ENCODE data around the gene TRIM25. TPM values are rescaled to one million over a fixed set of nuclear protein-coding genes. Genes with fewer than 3 reads are reported as not detected.

The TRIM25 gene
- total RNA-seq, 1 donor from 2014 or later: 105 TPM

DNA sequence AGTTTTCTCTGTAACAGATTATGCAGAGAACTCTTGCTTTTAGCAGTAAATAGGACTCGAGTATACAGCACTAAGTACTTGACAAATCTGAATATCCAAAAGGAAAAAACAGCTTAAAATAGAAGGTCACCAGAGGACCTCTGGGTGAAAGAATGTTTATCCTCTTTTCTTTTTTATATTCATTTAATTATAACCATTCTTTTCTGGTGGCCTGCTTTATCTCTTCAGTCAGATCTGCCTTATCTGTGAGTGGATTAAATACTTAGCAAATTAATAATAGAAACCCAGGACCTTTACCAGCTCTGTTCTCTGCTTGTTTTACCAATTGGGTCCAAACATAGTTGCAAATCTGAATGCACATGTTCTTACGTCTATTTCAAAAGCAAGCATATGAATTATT, 71.3 kb downstream of the TRIM25 start:
- FAIRE-seq (no peak), DNase-seq (ENCODE audit: low read depth) (no peak)
- H3K36me3 ChIP-seq (ENCODE audit: insufficient read depth, low read length): no peaks in the 10 kb centered on the region
- no peaks in the 10 kb centered on the region for H3K9me3 ChIP-seq (ENCODE audit: insufficient read depth, low read depth, low read length)
- H3K27ac ChIP-seq (ENCODE audit: low read depth, low read length): no peak overlapping the region
- no peaks in the 10 kb centered on the region for H3K27me3 Mint-ChIP-seq (ENCODE audit: low read depth, unreplicated experiment)
- no peak overlapping the region for H3K9ac ChIP-seq (ENCODE audit: low read length)
- no peak overlapping the region for H3K4me3 Mint-ChIP-seq (ENCODE audit: unreplicated experiment)
- H3K79me2 ChIP-seq (ENCODE audit: insufficient read depth, low read length): no peaks in the 10 kb centered on the region
- H3K4me1 Mint-ChIP-seq (ENCODE audit: low read depth, unreplicated experiment): no peaks in the 10 kb centered on the region
- no peak for TF ChIP-seq EZH2 (IDR thresholded peaks at IDR 0.05; ENCODE audit: insufficient read depth, low read length)
- TF ChIP-seq, protein P1, sequence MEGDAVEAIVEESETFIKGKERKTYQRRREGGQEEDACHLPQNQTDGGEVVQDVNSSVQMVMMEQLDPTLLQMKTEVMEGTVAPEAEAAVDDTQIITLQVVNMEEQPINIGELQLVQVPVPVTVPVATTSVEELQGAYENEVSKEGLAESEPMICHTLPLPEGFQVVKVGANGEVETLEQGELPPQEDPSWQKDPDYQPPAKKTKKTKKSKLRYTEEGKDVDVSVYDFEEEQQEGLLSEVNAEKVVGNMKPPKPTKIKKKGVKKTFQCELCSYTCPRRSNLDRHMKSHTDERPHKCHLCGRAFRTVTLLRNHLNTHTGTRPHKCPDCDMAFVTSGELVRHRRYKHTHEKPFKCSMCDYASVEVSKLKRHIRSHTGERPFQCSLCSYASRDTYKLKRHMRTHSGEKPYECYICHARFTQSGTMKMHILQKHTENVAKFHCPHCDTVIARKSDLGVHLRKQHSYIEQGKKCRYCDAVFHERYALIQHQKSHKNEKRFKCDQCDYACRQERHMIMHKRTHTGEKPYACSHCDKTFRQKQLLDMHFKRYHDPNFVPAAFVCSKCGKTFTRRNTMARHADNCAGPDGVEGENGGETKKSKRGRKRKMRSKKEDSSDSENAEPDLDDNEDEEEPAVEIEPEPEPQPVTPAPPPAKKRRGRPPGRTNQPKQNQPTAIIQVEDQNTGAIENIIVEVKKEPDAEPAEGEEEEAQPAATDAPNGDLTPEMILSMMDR (IDR thresholded peaks at IDR 0.05; ENCODE audit: insufficient read depth, low read depth, low read length): no peak
- H3K4me3 ChIP-seq (ENCODE audit: insufficient read depth, low read depth, low read length): no peak overlapping the region
- H3K9me3 Mint-ChIP-seq (ENCODE audit: unreplicated experiment): no peaks in the 10 kb centered on the region
- H2AFZ ChIP-seq (ENCODE audit: low read depth, low read length): no peak overlapping the region
- peaks cover 1% of the 10 kb centered on the region for H3K36me3 Mint-ChIP-seq (ENCODE audit: low read depth, unreplicated experiment)
- no peaks in the 10 kb centered on the region for H3K4me1 ChIP-seq (ENCODE audit: insufficient read depth, low read length)
- H4K20me1 ChIP-seq (ENCODE audit: insufficient read depth, low read length): no peaks in the 10 kb centered on the region
- H3K27me3 ChIP-seq (ENCODE audit: insufficient read depth, low read length): no peaks in the 10 kb centered on the region
- H3K4me2 ChIP-seq (ENCODE audit: low read length): no peak overlapping the region
- H3K27ac Mint-ChIP-seq (ENCODE audit: unreplicated experiment): no peak overlapping the region

GRCh38 chr17:56838687-56839086, 75.2 kb downstream of the TRIM25 start:
- no peak overlapping the region for H3K4me3 ChIP-seq (ENCODE audit: insufficient read depth, low read depth, low read length)
- FAIRE-seq: no peak
- no peaks in the 10 kb centered on the region for H3K4me1 Mint-ChIP-seq (ENCODE audit: low read depth, unreplicated experiment)
- no peaks in the 10 kb centered on the region for H3K79me2 ChIP-seq (ENCODE audit: insufficient read depth, low read length)
- no peak overlapping the region for H2AFZ ChIP-seq (ENCODE audit: low read depth, low read length)
- H3K27me3 Mint-ChIP-seq (ENCODE audit: low read depth, unreplicated experiment): no peaks in the 10 kb centered on the region
- H3K27ac Mint-ChIP-seq (ENCODE audit: unreplicated experiment): no peak overlapping the region
- H3K27me3 ChIP-seq (ENCODE audit: insufficient read depth, low read length): no peaks in the 10 kb centered on the region
- no peaks in the 10 kb centered on the region for H4K20me1 ChIP-seq (ENCODE audit: insufficient read depth, low read length)
- no peak overlapping the region for H3K4me3 Mint-ChIP-seq (ENCODE audit: unreplicated experiment)
- TF ChIP-seq, protein P1 (IDR thresholded peaks at IDR 0.05; ENCODE audit: insufficient read depth, low read depth, low read length): no peak
- TF ChIP-seq EZH2 (IDR thresholded peaks at IDR 0.05; ENCODE audit: insufficient read depth, low read length): no peak
- H3K36me3 Mint-ChIP-seq (ENCODE audit: low read depth, unreplicated experiment): no peaks in the 10 kb centered on the region
- H3K36me3 ChIP-seq (ENCODE audit: insufficient read depth, low read length): no peaks in the 10 kb centered on the region
- H3K27ac ChIP-seq (ENCODE audit: low read depth, low read length): no peak overlapping the region
- no peaks in the 10 kb centered on the region for H3K4me1 ChIP-seq (ENCODE audit: insufficient read depth, low read length)
- H3K9me3 ChIP-seq (ENCODE audit: insufficient read depth, low read depth, low read length): no peaks in the 10 kb centered on the region
- no peaks in the 10 kb centered on the region for H3K9me3 Mint-ChIP-seq (ENCODE audit: unreplicated experiment)
- H3K9ac ChIP-seq (ENCODE audit: low read length): no peak overlapping the region
- DNase-seq (ENCODE audit: low read depth): no peak
- no peak overlapping the region for H3K4me2 ChIP-seq (ENCODE audit: low read length)

Other genes starting within 250 kb of the TRIM25 start
- 2.2 and 2.8 TPM in 2 replicates for gene C17orf67, start 80.1 kb downstream of the TRIM25 start, total RNA-seq
- gene DGKE, start 79.9 kb downstream of the TRIM25 start, total RNA-seq: 5.2 and 5.5 TPM in 2 replicates
- 18.8 and 20.6 TPM in 2 replicates for gene COIL, start 47.0 kb upstream of the TRIM25 start, total RNA-seq
- 27.1 and 29.0 TPM in 2 replicates for gene SCPEP1, start 64.1 kb upstream of the TRIM25 start, total RNA-seq
- gene AKAP1, start 171.2 kb upstream of the TRIM25 start, total RNA-seq: 12.1 and 12.5 TPM in 2 replicates

Data from astrocyte (in vitro differentiated cells and primary cell).